SK-N-SH (cell line): ENCODE results near the gene NCAPD3. TPM values are rescaled to one million over a fixed set of nuclear protein-coding genes. Genes with fewer than 3 reads are reported as not detected.

ENCODE experiments used
- CTCF ChIA-PET: fragments of 300-600, 350-600 bp; formaldehyde crosslinking; extraction: SDS; loops from one replicate; lab custom pipeline; 2021; lab: Yijun Ruan, JAX
- POLR2A ChIA-PET: fragments of 350-600 bp; sonication (Branson Sonifier 250); formaldehyde crosslinking; extraction: SDS; loops from one replicate; lab custom pipeline; 2020; ENCODE audit warnings: antibody characterized with exemption, inconsistent platforms; lab: Yijun Ruan, JAX
- DNase-seq: peaks from one replicate; pipeline ENCODE4 v3.0.0; 2012
- H2AFZ ChIP-seq: fragments of 200-600 bp; sonication (generic); 2 replicates; pipeline ENCODE4 v1.8.1; 2016; ENCODE audit warnings: antibody characterized with exemption, mild to moderate bottlenecking, low read depth
- H3F3A ChIP-seq: fragments of 200-600 bp; sonication (generic); replicated peaks from 2 replicates; pipeline ENCODE3; 2016; ENCODE audit warnings: antibody characterized with exemption, mild to moderate bottlenecking; ENCODE audit not compliant: insufficient read depth
- H3K27ac ChIP-seq, 2 experiments: fragments of 200-500 bp in 1 of 2; fragments of 200-600 bp in 1 of 2; sonication (Bioruptor generic) in 1 of 2; sonication (generic), shearing (Covaris generic) in 1 of 2; 2 replicates each; pipeline versions ENCODE4 v1.5.1 to v1.6.1; 2014 to 2016; ENCODE audit warnings: low read depth in 2 of 2, inconsistent platforms in 1 of 2, low read length in 1 of 2, mild to moderate bottlenecking in 1 of 2, mixed read lengths in 1 of 2
- H3K27me3 ChIP-seq: fragments of 200-600 bp; sonication (generic), shearing (Covaris generic); 2 replicates; pipeline ENCODE4 v1.6.1; 2016; ENCODE audit warnings: mixed run types; ENCODE audit not compliant: insufficient read depth
- H3K36me3 ChIP-seq, 2 experiments: fragments of 200-500 bp in 1 of 2; fragments of 200-600 bp in 1 of 2; sonication (Bioruptor generic) in 1 of 2; sonication (generic) in 1 of 2; replicated peaks in 1 of 2; 2 replicates each; pipeline versions ENCODE3 to v1.5.1; 2014 to 2016; ENCODE audit warnings: low read length in 1 of 2, mild to moderate bottlenecking in 1 of 2; ENCODE audit not compliant: insufficient read depth in 2 of 2, control insufficient read depth in 1 of 2
- H3K4me1 ChIP-seq, 2 experiments: fragments of 200-500 bp in 1 of 2; fragments of 200-600 bp in 1 of 2; sonication (Bioruptor generic) in 1 of 2; sonication (generic), shearing (Covaris generic) in 1 of 2; 2 replicates each; pipeline versions ENCODE4 v1.5.1 to v1.6.1; 2014 to 2016; ENCODE audit warnings: low read depth in 1 of 2, low read length in 1 of 2, mixed run types in 1 of 2; ENCODE audit not compliant: insufficient read depth in 2 of 2, control insufficient read depth in 1 of 2
- H3K4me2 ChIP-seq: fragments of 200-600 bp; sonication (generic), shearing (Covaris generic); 2 replicates; pipeline ENCODE4 v1.6.1; 2017; ENCODE audit warnings: mixed run types
- H3K4me3 ChIP-seq, 2 experiments: fragments of 200-500 bp in 1 of 2; fragments of 200-600 bp in 1 of 2; sonication (Bioruptor generic) in 1 of 2; sonication (generic), shearing (Covaris generic) in 1 of 2; 2 replicates each; pipeline versions ENCODE4 v1.5.1 to v1.8.1; 2014 to 2016; ENCODE audit warnings: low read depth in 2 of 2, inconsistent platforms in 1 of 2, low read length in 1 of 2, mild to moderate bottlenecking in 1 of 2, mixed read lengths in 1 of 2, moderate library complexity in 1 of 2
- H3K79me2 ChIP-seq: fragments of 200-600 bp; sonication (generic); 2 replicates; pipeline ENCODE4 v1.8.1; 2017; ENCODE audit warnings: mild to moderate bottlenecking; ENCODE audit not compliant: insufficient read depth
- H3K9ac ChIP-seq: fragments of 200-600 bp; sonication (generic); 2 replicates; pipeline ENCODE4 v1.6.1; 2017; ENCODE audit warnings: mixed run types
- H3K9me2 ChIP-seq: fragments of 200-600 bp; sonication (generic); 2 replicates; pipeline ENCODE4 v1.6.1; 2017; ENCODE audit warnings: mixed run types
- H3K9me3 ChIP-seq: fragments of 200-600 bp; sonication (generic); 2 replicates; pipeline ENCODE4 v1.6.1; 2017; ENCODE audit warnings: mixed run types, mild to moderate bottlenecking, moderate library complexity
- H4K20me1 ChIP-seq: fragments of 200-600 bp; sonication (generic); 2 replicates; pipeline ENCODE4 v1.6.1; 2017; ENCODE audit warnings: mild to moderate bottlenecking, mixed run types; ENCODE audit not compliant: insufficient read depth
- FOSL2 ChIP-seq: IDR thresholded peaks from 2 replicates; pipeline ENCODE4 v1.4.0; 2012; ENCODE audit warnings: low read depth, mild to moderate bottlenecking, moderate library complexity, borderline replicate concordance
- GATA2 ChIP-seq: sonication (generic); formaldehyde crosslinking; IDR thresholded peaks from 2 replicates; pipeline ENCODE4 v1.5.0; 2020; ENCODE audit warnings: mild to moderate bottlenecking, missing genetic modification reagents
- JUND ChIP-seq: IDR thresholded peaks from 2 replicates; pipeline ENCODE4 v1.4.0; 2012
- NFIC ChIP-seq: IDR thresholded peaks from 2 replicates; pipeline ENCODE4 v1.4.0; 2012; ENCODE audit warnings: borderline replicate concordance
- SMC3 ChIP-seq: IDR thresholded peaks from 2 replicates; pipeline ENCODE4 v1.6.1; 2012; ENCODE audit warnings: low read depth, low read length, improper control_type of control experiment
- TAF1 ChIP-seq: IDR thresholded peaks from 2 replicates; pipeline ENCODE4 v1.6.1; 2012; ENCODE audit warnings: low read depth, mild to moderate bottlenecking, low read length, moderate library complexity, borderline replicate concordance
- TCF12 ChIP-seq: IDR thresholded peaks from 2 replicates; pipeline ENCODE4 v1.4.0; 2012
- WGBS: methylation state at CpG from one replicate; pipeline ENCODE4 v1.1.6; 2017; ENCODE audit warnings: low lambda C conversion rate; 5-methylcytosine and 5-hydroxymethylcytosine counted together
- polyA plus RNA-seq, 3 experiments: library from polyadenylated mRNA; depleted of rRNA; stranded (reverse); fragments of >200 nt; gene quantifications; 2 replicates each; pipeline ENCODE4 v1.2.3, GENCODE V29; 2012
- TF ChIP-seq, protein P1 (sequence below): IDR thresholded peaks from 2 replicates; pipeline ENCODE4; 2012
- TF ChIP-seq, protein P2 (sequence below): fragments of 200-600 bp; sonication (generic); IDR thresholded peaks from 2 replicates; pipeline ENCODE4 v1.6.1; 2017; ENCODE audit warnings: antibody characterized with exemption, mild to moderate bottlenecking, moderate library complexity
- TF ChIP-seq, protein P3 (sequence below): IDR thresholded peaks from 2 replicates; pipeline ENCODE4 v1.4.0; 2012; ENCODE audit warnings: low read depth

Gene NCAPD3
- polyA plus RNA-seq, 1 of the 3 experiments (the other 2 are of a cell fraction), result 19.5 TPM

DNA sequence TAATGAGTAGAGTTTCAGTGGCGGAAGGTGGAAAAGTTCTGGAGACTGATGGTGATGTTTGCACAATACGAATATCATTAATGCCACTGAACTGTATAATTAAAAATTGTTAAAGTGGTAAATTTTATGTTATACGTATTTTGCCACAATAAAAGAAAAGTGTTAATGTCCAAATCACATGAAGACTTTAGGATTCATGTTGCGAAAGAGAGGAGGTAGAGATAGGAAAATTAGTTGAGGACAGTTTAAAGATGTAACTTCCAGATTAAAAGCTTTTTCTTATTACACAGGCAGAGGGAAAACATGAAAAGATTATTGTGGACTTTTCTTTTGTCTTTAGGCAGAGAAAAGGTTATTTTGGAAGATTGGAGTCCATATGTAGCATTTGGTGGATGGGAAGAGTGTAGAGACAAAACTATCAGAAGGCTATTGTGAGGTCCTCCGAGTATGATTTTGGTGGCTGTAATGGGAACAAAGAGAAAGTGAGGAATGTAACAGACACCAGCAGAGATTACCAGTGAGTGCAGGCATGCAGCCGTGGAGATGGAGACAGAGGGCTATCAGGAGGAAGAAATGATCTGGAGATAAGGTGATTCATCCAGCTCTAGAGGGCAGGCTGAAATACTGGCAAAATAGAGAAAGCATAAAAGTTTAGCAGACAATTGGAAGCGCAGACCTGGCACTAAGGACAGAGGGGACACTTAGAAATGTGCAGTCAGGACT is 13.2 kb upstream of the NCAPD3 start:
- CTCF ChIA-PET, result no interaction called here
- peak overlapping the region in 1 of 2 experiments; percentile 30; a peak in 2 of 4 replicates for H3K4me3 ChIP-seq
- peak overlapping the region; percentile 53; the same call in 1 of the 2 replicates for H3K9ac ChIP-seq
- H4K20me1 ChIP-seq, result no peaks in the 10 kb centered on the region
- WGBS, result 65% methylated on average over 7 of the region's 7 CpGs
- TF ChIP-seq GATA2 (CRISPR knock-in tag) (no peak), JUND (peak; percentile 75), FOSL2 (peak; percentile 87), NFIC (no peak; the same call in 1 of the 2 replicates), TCF12 (peak; percentile 53), TAF1 (peak; percentile 19; the same call in 1 of the 2 replicates)
- TF ChIP-seq, protein P1, sequence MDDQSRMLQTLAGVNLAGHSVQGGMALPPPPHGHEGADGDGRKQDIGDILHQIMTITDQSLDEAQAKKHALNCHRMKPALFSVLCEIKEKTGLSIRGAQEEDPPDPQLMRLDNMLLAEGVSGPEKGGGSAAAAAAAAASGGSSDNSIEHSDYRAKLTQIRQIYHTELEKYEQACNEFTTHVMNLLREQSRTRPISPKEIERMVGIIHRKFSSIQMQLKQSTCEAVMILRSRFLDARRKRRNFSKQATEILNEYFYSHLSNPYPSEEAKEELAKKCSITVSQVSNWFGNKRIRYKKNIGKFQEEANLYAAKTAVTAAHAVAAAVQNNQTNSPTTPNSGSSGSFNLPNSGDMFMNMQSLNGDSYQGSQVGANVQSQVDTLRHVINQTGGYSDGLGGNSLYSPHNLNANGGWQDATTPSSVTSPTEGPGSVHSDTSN, result peak; percentile 47; the same call in 1 of the 2 replicates
- TF ChIP-seq, protein P2, sequence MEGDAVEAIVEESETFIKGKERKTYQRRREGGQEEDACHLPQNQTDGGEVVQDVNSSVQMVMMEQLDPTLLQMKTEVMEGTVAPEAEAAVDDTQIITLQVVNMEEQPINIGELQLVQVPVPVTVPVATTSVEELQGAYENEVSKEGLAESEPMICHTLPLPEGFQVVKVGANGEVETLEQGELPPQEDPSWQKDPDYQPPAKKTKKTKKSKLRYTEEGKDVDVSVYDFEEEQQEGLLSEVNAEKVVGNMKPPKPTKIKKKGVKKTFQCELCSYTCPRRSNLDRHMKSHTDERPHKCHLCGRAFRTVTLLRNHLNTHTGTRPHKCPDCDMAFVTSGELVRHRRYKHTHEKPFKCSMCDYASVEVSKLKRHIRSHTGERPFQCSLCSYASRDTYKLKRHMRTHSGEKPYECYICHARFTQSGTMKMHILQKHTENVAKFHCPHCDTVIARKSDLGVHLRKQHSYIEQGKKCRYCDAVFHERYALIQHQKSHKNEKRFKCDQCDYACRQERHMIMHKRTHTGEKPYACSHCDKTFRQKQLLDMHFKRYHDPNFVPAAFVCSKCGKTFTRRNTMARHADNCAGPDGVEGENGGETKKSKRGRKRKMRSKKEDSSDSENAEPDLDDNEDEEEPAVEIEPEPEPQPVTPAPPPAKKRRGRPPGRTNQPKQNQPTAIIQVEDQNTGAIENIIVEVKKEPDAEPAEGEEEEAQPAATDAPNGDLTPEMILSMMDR, result no peak; the same call in 1 of the 2 replicates
- TF ChIP-seq, protein P3, sequence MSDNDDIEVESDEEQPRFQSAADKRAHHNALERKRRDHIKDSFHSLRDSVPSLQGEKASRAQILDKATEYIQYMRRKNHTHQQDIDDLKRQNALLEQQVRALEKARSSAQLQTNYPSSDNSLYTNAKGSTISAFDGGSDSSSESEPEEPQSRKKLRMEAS, result peak; percentile 68; the same call in 1 of the 2 replicates
- H3K79me2 ChIP-seq, result peaks cover 39% of the 10 kb centered on the region
- H3K4me2 ChIP-seq, result peak overlapping the region; percentile 70
- POLR2A ChIA-PET, result no interaction called here
- no peaks in the 10 kb centered on the region for H3K27me3 ChIP-seq
- H3K9me3 ChIP-seq, result no peaks in the 10 kb centered on the region
- H3K27ac ChIP-seq, result peak overlapping the region; percentile 31 to 83; a peak in 3 of 4 replicates
- H3K36me3 ChIP-seq, result peaks cover 24 to 48% of the 10 kb centered on the region in 2 experiments
- H2AFZ ChIP-seq, result peak overlapping the region; percentile 2; the same call in 1 of the 2 replicates
- H3F3A ChIP-seq, result peaks cover 17% of the 10 kb centered on the region
- H3K4me1 ChIP-seq, result peaks cover 3 to 28% of the 10 kb centered on the region in 2 experiments; a peak in 3 of 4 replicates
- peak; percentile 49 for DNase-seq
- H3K9me2 ChIP-seq, result no peaks in the 10 kb centered on the region

DNA sequence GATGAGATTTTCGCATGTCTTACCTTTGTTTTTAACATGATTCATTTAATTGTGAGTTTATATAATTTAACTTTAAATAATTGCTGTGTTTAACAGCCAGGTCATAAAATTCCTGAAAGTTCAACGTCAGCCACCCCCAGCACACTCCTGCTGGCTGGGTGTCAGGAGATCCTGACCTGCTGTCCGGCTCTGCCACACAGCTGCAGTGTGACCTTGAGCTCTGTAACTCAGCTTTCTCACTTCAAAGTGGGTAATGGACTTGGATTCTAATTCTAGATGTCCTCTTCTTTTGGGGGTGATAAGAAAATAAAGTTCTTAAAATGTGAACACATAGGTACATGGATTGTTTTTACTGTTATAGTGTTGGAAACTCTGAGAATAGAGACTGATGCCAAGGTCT is 11.6 kb upstream of the NCAPD3 start:
- no peaks in the 10 kb centered on the region for H3K9me2 ChIP-seq
- H3K27ac ChIP-seq, result no peak overlapping the region
- 97% methylated on average over 3 of the region's 3 CpGs for WGBS
- H4K20me1 ChIP-seq, result 0 out of 2 replicates have a peak, but pooled peaks cover 4% of the 10 kb centered on the region
- peaks cover 55% of the 10 kb centered on the region for H3K79me2 ChIP-seq
- H3K4me2 ChIP-seq, result no peak overlapping the region
- ChIA-PET POLR2A (no interaction called here), CTCF (interaction anchor here (0.8 kb wide), 2 partner anchors 11 to 41 kb away, joined by 3 to 4 read pairs; partner anchors contain the start of genes GLB1L3 and VPS26B)
- H2AFZ ChIP-seq, result no peak overlapping the region
- H3K9me3 ChIP-seq, result no peaks in the 10 kb centered on the region
- H3K4me1 ChIP-seq, result peaks cover 3 to 42% of the 10 kb centered on the region in 2 experiments; a peak in 3 of 4 replicates
- no peak for TF ChIP-seq SMC3
- peaks cover 16 to 36% of the 10 kb centered on the region in 2 experiments for H3K36me3 ChIP-seq
- no peaks in the 10 kb centered on the region for H3K27me3 ChIP-seq
- DNase-seq, result no peak
- peaks cover 17% of the 10 kb centered on the region for H3F3A ChIP-seq
- no peak overlapping the region for H3K4me3 ChIP-seq
- no peak overlapping the region for H3K9ac ChIP-seq
